Gastrocnemius medialis (tissue), 4 donors: ENCODE measurements around the gene FAM13A. TPM values are rescaled to one million over a fixed set of nuclear protein-coding genes. Genes with fewer than 3 reads are reported as not detected.

Experiments used
- ATAC-seq, 2 donors: fragments of 150-250 bp; one replicate each; pipeline ENCODE4 v1.9.1; 2016
- DNase-seq, 2 donors: peaks; one replicate each; pipeline ENCODE4 v3.0.0-alpha.2; 2019
- H3K27ac ChIP-seq, 4 donors: fragments of 200-600 bp; sonication (generic); 1 replicate in 1 of 4; 2 replicates in 3 of 4; pipeline ENCODE4 v1.5.1; 2016 to 2018; ENCODE audit warnings: mild to moderate bottlenecking in 2 of 4, moderate library complexity in 1 of 4
- H3K27me3 ChIP-seq, 3 donors: fragments of 200-600 bp; sonication (generic) in 2 of 3; 1 replicate in 1 of 3; 2 replicates in 2 of 3; pipeline versions ENCODE4 v1.5.1 to v1.6.0; 2016 to 2019; ENCODE audit warnings: mild to moderate bottlenecking in 1 of 3, moderate library complexity in 1 of 3
- H3K36me3 ChIP-seq, 2 donors: fragments of 200-600 bp; sonication (generic) in 1 of 2; one replicate each; pipeline ENCODE4 v1.5.1; 2017 to 2018
- H3K4me1 ChIP-seq, 2 donors: fragments of 200-600 bp; sonication (generic) in 1 of 2; one replicate each; pipeline ENCODE4 v1.5.1; 2016 to 2017; ENCODE audit warnings: mild to moderate bottlenecking in 2 of 2
- H3K4me3 ChIP-seq, 4 donors: fragments of 200-600 bp; sonication (generic) in 3 of 4; 1 replicate in 1 of 4; 2 replicates in 3 of 4; pipeline ENCODE4 v1.5.1; 2016 to 2019; ENCODE audit warnings: mild to moderate bottlenecking in 2 of 4
- H3K9me3 ChIP-seq, 3 donors: fragments of 200-600 bp; sonication (generic) in 2 of 3; 1 replicate in 1 of 3; 2 replicates in 2 of 3; pipeline ENCODE4 v1.5.1; 2016 to 2019
- CTCF ChIP-seq, 5 experiments: fragments of 450-650 bp in 3 of 5; fragments of 200-600 bp in 2 of 5; sonication (generic) in 2 of 5; IDR thresholded peaks in 4 of 5; conservative IDR thresholded peaks in 1 of 5; 1 replicate in 4 of 5; 2 replicates in 1 of 5; pipeline ENCODE4 v1.5.1; 2016 to 2019; ENCODE audit warnings: antibody characterized with exemption in 5 of 5, mild to moderate bottlenecking in 3 of 5, moderate library complexity in 3 of 5
- POLR2A ChIP-seq, 2 donors: fragments of 450-650 bp; IDR thresholded peaks; one replicate each; pipeline ENCODE4 v1.6.1; 2017; ENCODE audit warnings: antibody characterized with exemption in 2 of 2, mild to moderate bottlenecking in 2 of 2, moderate library complexity in 2 of 2
- in situ Hi-C, 4 donors: fragments of 200-750 bp; cut with MboI; loops; one replicate each; pipeline versions ENCODE4 v1.15.0 to v1.8.0; 2017; ENCODE audit warnings: low sequenced_read_pairs in 4 of 4
- intact Hi-C: fragments of 100-400 bp; cut with DNase I; formaldehyde crosslinking; loops from one replicate; pipeline ENCODE4 v1.15.1; 2023; ENCODE audit warnings: low total_unique reads
- total RNA-seq, 4 donors: library from RNA; depleted of rRNA; stranded (reverse); fragments of >200 nt; gene quantifications; one replicate each; pipeline versions ENCODE4 v1.1.0 to v1.2.3, GENCODE V29; 2016

FAM13A gene
- total RNA-seq, 4 donors from 2014 or later: 6.7 to 14.1 (median 11.4) TPM

GRCh38 chr4:88729146-88729760 is 327.7 kb downstream of the FAM13A start:
- intact Hi-C loops (no loop called here), in situ Hi-C loops (no loop called here)
- TF ChIP-seq POLR2A (IDR thresholded peaks at IDR 0.05) (no peak), CTCF (IDR thresholded peaks at IDR 0.05 in 4 of 5, conservative IDR thresholded peaks at IDR 0.05 in 1 of 5) (no peak)
- DNase-seq (no peak), ATAC-seq (peak; percentile 25 to 48)
- Histone ChIP-seq H3K36me3 (peaks cover 0 to 37% of the 10 kb centered on the region in 2 donors), H3K9me3 (no peaks in the 10 kb centered on the region), H3K4me3 (no peak overlapping the region), H3K4me1 (peaks cover 26 to 42% of the 10 kb centered on the region in 2 donors), H3K27ac (peak overlapping the region in 3 of 4 donors; percentile 24 to 37 (median 29)), H3K27me3 (no peaks in the 10 kb centered on the region)

- peak in 1 of 2 donors; percentile 43 for DNase-seq
- Histone ChIP-seq H3K27ac (peak overlapping the region in 2 of 4 donors; percentile 24 to 37), H3K4me3 (no peak overlapping the region), H3K4me1 (peaks cover 26 to 49% of the 10 kb centered on the region in 2 donors), H3K36me3 (peaks cover 0 to 46% of the 10 kb centered on the region in 2 donors), H3K9me3 (no peaks in the 10 kb centered on the region), H3K27me3 (no peaks in the 10 kb centered on the region)
- in situ Hi-C loops: no loop called here
- ATAC-seq: peak; percentile 60 to 68
- intact Hi-C loops: no loop called here
- TF ChIP-seq POLR2A (IDR thresholded peaks at IDR 0.05) (no peak), CTCF (IDR thresholded peaks at IDR 0.05 in 4 of 5, conservative IDR thresholded peaks at IDR 0.05 in 1 of 5) (no peak)
Observed at GRCh38 chr4:88728146-88728545, 328.8 kb downstream of the FAM13A start.

- Histone ChIP-seq H3K27me3 (no peaks in the 10 kb centered on the region), H3K4me3 (no peak overlapping the region), H3K9me3 (no peaks in the 10 kb centered on the region), H3K36me3 (peaks cover 0 to 37% of the 10 kb centered on the region in 2 donors), H3K27ac (peak overlapping the region in 2 of 4 donors; percentile 3 to 24), H3K4me1 (peaks cover 43 to 70% of the 10 kb centered on the region in 2 donors)
- DNase-seq (no peak), ATAC-seq (no peak)
- intact Hi-C loops: no loop called here
- in situ Hi-C loops: no loop called here
- TF ChIP-seq CTCF (IDR thresholded peaks at IDR 0.05 in 4 of 5, conservative IDR thresholded peaks at IDR 0.05 in 1 of 5) (no peak), POLR2A (IDR thresholded peaks at IDR 0.05) (no peak)
Observed at GRCh38 chr4:88725986-88726385, 331.0 kb downstream of the FAM13A start.

- Histone ChIP-seq H3K4me3 (no peak overlapping the region), H3K27me3 (no peaks in the 10 kb centered on the region), H3K9me3 (no peaks in the 10 kb centered on the region), H3K27ac (peak overlapping the region in 1 of 4 donors; percentile 18), H3K4me1 (peaks cover 47 to 76% of the 10 kb centered on the region in 2 donors), H3K36me3 (peaks cover 0 to 34% of the 10 kb centered on the region in 2 donors)
- intact Hi-C loops (no loop called here), in situ Hi-C loops (no loop called here)
- TF ChIP-seq CTCF (IDR thresholded peaks at IDR 0.05 in 4 of 5, conservative IDR thresholded peaks at IDR 0.05 in 1 of 5) (no peak), POLR2A (IDR thresholded peaks at IDR 0.05) (no peak)
- DNase-seq (no peak), ATAC-seq (no peak)
Observed at GRCh38 chr4:88725143-88725542, 331.8 kb downstream of the FAM13A start.
